HEK293 (cell line): ENCODE results near the gene NEK10.

ENCODE experiments used
- CTCF ChIA-PET: fragments of 350-600 bp; formaldehyde crosslinking; extraction: SDS; loops from one replicate; lab custom pipeline; 2021; ENCODE audit warnings: antibody characterized with exemption; lab: Yijun Ruan, JAX
- POLR2A ChIA-PET: fragments of 300-600 bp; formaldehyde crosslinking; extraction: SDS; loops from one replicate; lab custom pipeline; 2020; ENCODE audit warnings: antibody characterized with exemption, inconsistent platforms; lab: Yijun Ruan, JAX
- H3K27ac ChIP-seq: fragments of 200-500 bp; sonication (Bioruptor generic); 2 replicates; pipeline ENCODE4 v1.5.1; 2014; ENCODE audit warnings: low read depth, low read length, control low read depth, inconsistent platforms; ENCODE audit errors: extremely low read depth
- H3K36me3 ChIP-seq, 2 experiments: fragments of 200-500 bp in 1 of 2; sonication (Bioruptor generic) in 1 of 2; 1 replicate in 1 of 2; 2 replicates in 1 of 2; pipeline ENCODE4 v1.5.1; 2014 to 2017; ENCODE audit warnings: inconsistent platforms in 2 of 2, low read length in 2 of 2; ENCODE audit not compliant: control insufficient read depth in 2 of 2, insufficient read depth in 1 of 2
- H3K4me1 ChIP-seq: fragments of 200-500 bp; sonication (Bioruptor generic); 2 replicates; pipeline ENCODE4 v1.5.1; 2014; ENCODE audit warnings: mild to moderate bottlenecking, low read length, inconsistent platforms; ENCODE audit not compliant: control insufficient read depth, insufficient read depth
- H3K4me3 ChIP-seq: 2 replicates; pipeline ENCODE4 v1.5.1; 2011; ENCODE audit warnings: low read depth, mild to moderate bottlenecking, control low read depth, low read length, moderate library complexity
- H3K9me3 ChIP-seq: fragments of 200-500 bp; sonication (Bioruptor generic); 2 replicates; pipeline ENCODE4 v1.5.1; 2014; ENCODE audit warnings: low read depth, low read length, inconsistent platforms; ENCODE audit not compliant: control insufficient read depth, insufficient read depth
- KLF10 ChIP-seq: fragments of 450-650 bp; IDR thresholded peaks from 2 replicates; pipeline ENCODE4 v1.5.1; 2018; ENCODE audit warnings: missing biosample characterization, mild to moderate bottlenecking, missing genetic modification characterization
- KLF7 ChIP-seq: fragments of 450-650 bp; formaldehyde crosslinking; IDR thresholded peaks from 2 replicates; pipeline ENCODE4 v1.5.1; 2016; ENCODE audit warnings: missing biosample characterization, missing genetic modification characterization, borderline replicate concordance
- ZBTB1 ChIP-seq: fragments of 450-650 bp; formaldehyde crosslinking; IDR thresholded peaks from 2 replicates; pipeline ENCODE4 v1.5.1; 2016; ENCODE audit warnings: missing biosample characterization, missing genetic modification characterization
- ZIC2 ChIP-seq: fragments of 450-650 bp; formaldehyde crosslinking; IDR thresholded peaks from 2 replicates; pipeline ENCODE4 v1.5.1; 2016; ENCODE audit warnings: missing biosample characterization, missing genetic modification characterization
- ZNF132 ChIP-seq: fragments of 450-650 bp; formaldehyde crosslinking; IDR thresholded peaks from 2 replicates; pipeline ENCODE4 v1.5.1; 2017; ENCODE audit warnings: missing biosample characterization, missing genetic modification characterization, borderline replicate concordance
- ZNF19 ChIP-seq: fragments of 450-650 bp; formaldehyde crosslinking; IDR thresholded peaks from 2 replicates; pipeline ENCODE4; 2016; ENCODE audit warnings: missing biosample characterization, missing genetic modification characterization, low read depth
- ZNF2 ChIP-seq: fragments of 450-650 bp; formaldehyde crosslinking; IDR thresholded peaks from 2 replicates; pipeline ENCODE4 v1.5.1; 2016; ENCODE audit warnings: missing biosample characterization, missing genetic modification characterization
- ZNF266 ChIP-seq: fragments of 450-650 bp; formaldehyde crosslinking; IDR thresholded peaks from 2 replicates; pipeline ENCODE4 v1.5.1; 2016; ENCODE audit warnings: missing biosample characterization, missing genetic modification characterization, low read depth
- ZNF48 ChIP-seq: fragments of 450-650 bp; formaldehyde crosslinking; IDR thresholded peaks from 2 replicates; pipeline ENCODE4 v1.5.1; 2016; ENCODE audit warnings: missing biosample characterization, missing genetic modification characterization
- ZNF501 ChIP-seq: fragments of 450-650 bp; formaldehyde crosslinking; IDR thresholded peaks from 2 replicates; pipeline ENCODE4 v1.5.1; 2016; ENCODE audit warnings: missing biosample characterization, missing genetic modification characterization
- ZNF549 ChIP-seq: fragments of 450-650 bp; IDR thresholded peaks from 2 replicates; pipeline ENCODE4 v1.5.1; 2018; ENCODE audit warnings: missing biosample characterization, missing genetic modification characterization, mild to moderate bottlenecking, inconsistent platforms, moderate library complexity
- ZNF624 ChIP-seq: fragments of 450-650 bp; formaldehyde crosslinking; IDR thresholded peaks from 2 replicates; pipeline ENCODE4 v1.5.1; 2017; ENCODE audit warnings: missing biosample characterization, missing genetic modification characterization
- ZSCAN23 ChIP-seq: fragments of 450-650 bp; formaldehyde crosslinking; IDR thresholded peaks from 2 replicates; pipeline ENCODE4 v1.5.1; 2016; ENCODE audit warnings: missing biosample characterization, missing genetic modification characterization
- TF ChIP-seq, protein P1 (sequence below): fragments of 450-650 bp; formaldehyde crosslinking; IDR thresholded peaks from 2 replicates; pipeline ENCODE4 v1.5.1; 2016; ENCODE audit warnings: missing biosample characterization, missing genetic modification characterization
- TF ChIP-seq, protein P2 (sequence below): fragments of 450-650 bp; formaldehyde crosslinking; IDR thresholded peaks from 2 replicates; pipeline ENCODE4 v1.5.1; 2016; ENCODE audit warnings: missing biosample characterization, missing genetic modification characterization
- TF ChIP-seq, protein P3 (sequence below): fragments of 450-650 bp; formaldehyde crosslinking; IDR thresholded peaks from 2 replicates; pipeline ENCODE4 v1.5.1; 2016; ENCODE audit warnings: missing biosample characterization, missing genetic modification characterization, low read depth

Gene NEK10

DNA sequence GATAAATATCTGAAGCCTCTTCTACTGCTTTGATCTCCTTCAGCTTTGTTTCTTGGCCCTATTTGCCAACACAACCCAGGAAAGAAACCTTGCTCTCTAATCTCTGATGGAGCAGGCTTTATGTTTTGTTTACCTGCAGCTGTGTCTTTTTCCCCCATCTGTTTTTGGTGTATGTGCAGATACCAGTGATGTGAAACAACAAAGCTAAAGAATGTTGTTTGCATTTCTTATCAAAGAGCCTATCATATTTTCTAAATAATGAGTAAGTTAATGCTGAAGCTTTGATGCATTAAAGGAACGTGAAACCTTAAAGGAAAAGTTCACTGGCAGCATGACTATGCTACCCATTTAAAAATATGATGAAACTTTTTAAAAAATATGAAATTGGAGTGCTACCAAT lies 238.4 kb downstream of the NEK10 start:
- no peak overlapping the region for H3K27ac ChIP-seq
- no peak overlapping the region for H3K4me3 ChIP-seq
- TF ChIP-seq ZSCAN23 (no peak), ZBTB1 (no peak), ZNF549 (tag by site-specific recombination) (no peak)
- TF ChIP-seq, protein P1, sequence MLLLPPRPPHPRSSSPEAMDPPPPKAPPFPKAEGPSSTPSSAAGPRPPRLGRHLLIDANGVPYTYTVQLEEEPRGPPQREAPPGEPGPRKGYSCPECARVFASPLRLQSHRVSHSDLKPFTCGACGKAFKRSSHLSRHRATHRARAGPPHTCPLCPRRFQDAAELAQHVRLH: no peak
- H3K36me3 ChIP-seq: no peaks in the 10 kb centered on the region
- POLR2A ChIA-PET: no interaction called here
- no peaks in the 10 kb centered on the region for H3K9me3 ChIP-seq
- CTCF ChIA-PET: interaction anchor here (0.5 to 1.2 kb wide), 3 partner anchors 24 to 152 kb away, joined by 3 to 5 read pairs (median 3); no protein-coding TSS in a partner anchor
- H3K4me1 ChIP-seq: no peaks in the 10 kb centered on the region

DNA sequence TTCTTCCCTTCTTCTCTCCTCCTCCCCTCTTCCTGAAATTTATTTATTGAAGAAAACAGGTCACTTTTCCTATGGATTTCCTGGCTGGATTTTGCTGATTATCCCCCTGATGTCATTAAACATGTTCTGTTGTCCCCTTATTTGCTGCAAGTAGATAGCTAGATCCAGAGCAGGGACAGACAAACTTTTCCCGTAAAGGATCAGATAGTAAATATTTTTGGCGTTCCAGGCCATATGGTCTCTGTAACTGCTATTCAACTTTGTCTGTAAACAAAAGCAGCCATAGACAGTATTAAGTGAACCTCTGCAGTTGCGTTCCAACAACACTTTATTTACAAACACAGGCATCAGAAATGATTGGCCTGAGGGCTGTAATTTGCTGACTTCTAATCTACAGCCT lies 241.3 kb downstream of the NEK10 start:
- Histone ChIP-seq H3K27ac (no peak overlapping the region), H3K36me3 (no peaks in the 10 kb centered on the region), H3K9me3 (no peaks in the 10 kb centered on the region), H3K4me1 (no peaks in the 10 kb centered on the region), H3K4me3 (no peak overlapping the region)
- CTCF ChIA-PET: no interaction called here
- TF ChIP-seq ZNF2 (tag by site-specific recombination) (no peak), ZNF266 (tag by site-specific recombination) (no peak), ZIC2 (tag by site-specific recombination) (no peak), ZNF19 (tag by site-specific recombination) (no peak), ZNF624 (tag by site-specific recombination) (no peak), ZNF501 (tag by site-specific recombination) (no peak), ZNF48 (tag by site-specific recombination) (no peak), ZNF132 (no peak)
- TF ChIP-seq, protein P2, sequence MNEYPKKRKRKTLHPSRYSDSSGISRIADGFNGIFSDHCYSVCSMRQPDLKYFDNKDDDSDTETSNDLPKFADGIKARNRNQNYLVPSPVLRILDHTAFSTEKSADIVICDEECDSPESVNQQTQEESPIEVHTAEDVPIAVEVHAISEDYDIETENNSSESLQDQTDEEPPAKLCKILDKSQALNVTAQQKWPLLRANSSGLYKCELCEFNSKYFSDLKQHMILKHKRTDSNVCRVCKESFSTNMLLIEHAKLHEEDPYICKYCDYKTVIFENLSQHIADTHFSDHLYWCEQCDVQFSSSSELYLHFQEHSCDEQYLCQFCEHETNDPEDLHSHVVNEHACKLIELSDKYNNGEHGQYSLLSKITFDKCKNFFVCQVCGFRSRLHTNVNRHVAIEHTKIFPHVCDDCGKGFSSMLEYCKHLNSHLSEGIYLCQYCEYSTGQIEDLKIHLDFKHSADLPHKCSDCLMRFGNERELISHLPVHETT (tag by site-specific recombination): no peak
- TF ChIP-seq, protein P3, sequence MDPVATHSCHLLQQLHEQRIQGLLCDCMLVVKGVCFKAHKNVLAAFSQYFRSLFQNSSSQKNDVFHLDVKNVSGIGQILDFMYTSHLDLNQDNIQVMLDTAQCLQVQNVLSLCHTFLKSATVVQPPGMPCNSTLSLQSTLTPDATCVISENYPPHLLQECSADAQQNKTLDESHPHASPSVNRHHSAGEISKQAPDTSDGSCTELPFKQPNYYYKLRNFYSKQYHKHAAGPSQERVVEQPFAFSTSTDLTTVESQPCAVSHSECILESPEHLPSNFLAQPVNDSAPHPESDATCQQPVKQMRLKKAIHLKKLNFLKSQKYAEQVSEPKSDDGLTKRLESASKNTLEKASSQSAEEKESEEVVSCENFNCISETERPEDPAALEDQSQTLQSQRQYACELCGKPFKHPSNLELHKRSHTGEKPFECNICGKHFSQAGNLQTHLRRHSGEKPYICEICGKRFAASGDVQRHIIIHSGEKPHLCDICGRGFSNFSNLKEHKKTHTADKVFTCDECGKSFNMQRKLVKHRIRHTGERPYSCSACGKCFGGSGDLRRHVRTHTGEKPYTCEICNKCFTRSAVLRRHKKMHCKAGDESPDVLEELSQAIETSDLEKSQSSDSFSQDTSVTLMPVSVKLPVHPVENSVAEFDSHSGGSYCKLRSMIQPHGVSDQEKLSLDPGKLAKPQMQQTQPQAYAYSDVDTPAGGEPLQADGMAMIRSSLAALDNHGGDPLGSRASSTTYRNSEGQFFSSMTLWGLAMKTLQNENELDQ (tag by site-specific recombination): no peak
- POLR2A ChIA-PET: no interaction called here

DNA sequence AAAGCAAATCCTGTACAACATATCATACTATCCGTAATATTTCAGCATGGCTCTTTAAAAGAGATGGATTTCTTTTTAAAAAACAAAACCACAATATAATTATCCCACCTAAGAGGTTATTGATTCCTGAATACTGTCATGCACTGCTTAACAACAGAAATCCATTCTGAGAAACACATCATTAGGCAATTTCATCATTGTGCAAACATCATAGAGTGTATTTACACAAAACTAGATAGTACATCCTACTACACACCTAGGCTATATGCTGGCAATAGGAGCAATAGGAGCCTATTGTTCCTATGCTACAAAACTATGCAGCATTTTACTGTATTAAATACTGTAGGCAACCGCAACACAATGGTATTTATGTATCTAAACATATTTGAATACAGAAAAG lies 242.0 kb downstream of the NEK10 start:
- Histone ChIP-seq H3K27ac (no peak overlapping the region), H3K36me3 (no peaks in the 10 kb centered on the region), H3K9me3 (no peaks in the 10 kb centered on the region), H3K4me3 (no peak overlapping the region), H3K4me1 (no peaks in the 10 kb centered on the region)
- no peak for TF ChIP-seq KLF10
- no peak for TF ChIP-seq KLF7 (tag by site-specific recombination)
- ChIA-PET CTCF (no interaction called here), POLR2A (no interaction called here)
